Epithelial cell of esophagus (primary cell): ENCODE results near the gene TUBB.
A peak's percentile ranks its signal among the peaks of the same experiment; 100 is the strongest.

Source experiments
- DNase-seq: peaks from one replicate; pipeline ENCODE4 v3.0.0; 2010; ENCODE audit warnings: low read depth
- H3K4me3 ChIP-seq: 2 replicates; pipeline ENCODE4 v1.5.1; 2011; ENCODE audit warnings: mild to moderate bottlenecking, low read length, control low read depth
- CTCF ChIP-seq: IDR thresholded peaks from 2 replicates; pipeline ENCODE4 v1.5.1; 2011; ENCODE audit warnings: low read depth, mild to moderate bottlenecking, low read length, control low read depth, inconsistent platforms; ENCODE audit not compliant: insufficient read depth; ENCODE audit errors: missing control alignments

The TUBB gene

GRCh38 chr6:30689022-30689865 is 30.9 kb upstream of the TUBB start:
- no peak for DNase-seq
- TF ChIP-seq CTCF, result no peak
- H3K4me3 ChIP-seq, result no peak overlapping the region

GRCh38 chr6:30689985-30690384 is 30.2 kb upstream of the TUBB start:
- TF ChIP-seq CTCF, result no peak
- H3K4me3 ChIP-seq, result peak overlapping the region; percentile 72
- no peak for DNase-seq

GRCh38 chr6:30690403-30691207 is 29.5 kb upstream of the TUBB start, which contains the start of gene NRM:
NRM (minus strand) TSS chr6:30690984; CDS start chr6:30690974, 10 bp downstream.
- peak within 1 kb of the TSS; percentile 72 for H3K4me3 ChIP-seq
- DNase-seq, result peak; percentile 95
- TF ChIP-seq CTCF, result no peak

GRCh38 chr6:30691208-30691847 is 28.8 kb upstream of the TUBB start:
- no peak overlapping the region for H3K4me3 ChIP-seq
- no peak for TF ChIP-seq CTCF
- no peak for DNase-seq

- no peak overlapping the region for H3K4me3 ChIP-seq
- no peak for DNase-seq
- no peak for TF ChIP-seq CTCF
Measured at GRCh38 chr6:30696432-30696831, 23.7 kb upstream of the TUBB start.

GRCh38 chr6:30700340-30700739 is 19.8 kb upstream of the TUBB start:
- DNase-seq, result peak; percentile 70
- TF ChIP-seq CTCF, result no peak
- no peak overlapping the region for H3K4me3 ChIP-seq
